ENCODE measurements around the gene ZBP1.

- TF ChIP-seq TCF7 (IDR thresholded peaks at IDR 0.05; ENCODE audit: borderline replicate concordance) (no peak), CEBPB (IDR thresholded peaks at IDR 0.05; ENCODE audit: borderline replicate concordance in 1 of 2, low read depth in 2 of 2, low read length in 2 of 2) (no peak), NR2C2 (IDR thresholded peaks at IDR 0.05; ENCODE audit: borderline replicate concordance, control insufficient read depth, insufficient read length, low read depth) (no peak), EP300 (IDR thresholded peaks at IDR 0.05; ENCODE audit: borderline replicate concordance in 1 of 2, control insufficient read depth in 1 of 2, low read depth in 2 of 2, low read length in 2 of 2) (no peak), EZH2 (IDR thresholded peaks at IDR 0.05; ENCODE audit: borderline replicate concordance, control insufficient read depth, low read depth, low read length) (no peak), RBBP5 (conservative IDR thresholded peaks at IDR 0.05) (no peak), BACH1 (IDR thresholded peaks at IDR 0.05; ENCODE audit: borderline replicate concordance) (no peak)
- TF ChIP-seq, protein P1, sequence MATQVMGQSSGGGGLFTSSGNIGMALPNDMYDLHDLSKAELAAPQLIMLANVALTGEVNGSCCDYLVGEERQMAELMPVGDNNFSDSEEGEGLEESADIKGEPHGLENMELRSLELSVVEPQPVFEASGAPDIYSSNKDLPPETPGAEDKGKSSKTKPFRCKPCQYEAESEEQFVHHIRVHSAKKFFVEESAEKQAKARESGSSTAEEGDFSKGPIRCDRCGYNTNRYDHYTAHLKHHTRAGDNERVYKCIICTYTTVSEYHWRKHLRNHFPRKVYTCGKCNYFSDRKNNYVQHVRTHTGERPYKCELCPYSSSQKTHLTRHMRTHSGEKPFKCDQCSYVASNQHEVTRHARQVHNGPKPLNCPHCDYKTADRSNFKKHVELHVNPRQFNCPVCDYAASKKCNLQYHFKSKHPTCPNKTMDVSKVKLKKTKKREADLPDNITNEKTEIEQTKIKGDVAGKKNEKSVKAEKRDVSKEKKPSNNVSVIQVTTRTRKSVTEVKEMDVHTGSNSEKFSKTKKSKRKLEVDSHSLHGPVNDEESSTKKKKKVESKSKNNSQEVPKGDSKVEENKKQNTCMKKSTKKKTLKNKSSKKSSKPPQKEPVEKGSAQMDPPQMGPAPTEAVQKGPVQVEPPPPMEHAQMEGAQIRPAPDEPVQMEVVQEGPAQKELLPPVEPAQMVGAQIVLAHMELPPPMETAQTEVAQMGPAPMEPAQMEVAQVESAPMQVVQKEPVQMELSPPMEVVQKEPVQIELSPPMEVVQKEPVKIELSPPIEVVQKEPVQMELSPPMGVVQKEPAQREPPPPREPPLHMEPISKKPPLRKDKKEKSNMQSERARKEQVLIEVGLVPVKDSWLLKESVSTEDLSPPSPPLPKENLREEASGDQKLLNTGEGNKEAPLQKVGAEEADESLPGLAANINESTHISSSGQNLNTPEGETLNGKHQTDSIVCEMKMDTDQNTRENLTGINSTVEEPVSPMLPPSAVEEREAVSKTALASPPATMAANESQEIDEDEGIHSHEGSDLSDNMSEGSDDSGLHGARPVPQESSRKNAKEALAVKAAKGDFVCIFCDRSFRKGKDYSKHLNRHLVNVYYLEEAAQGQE (IDR thresholded peaks at IDR 0.05; ENCODE audit: low read depth, low read length) = no peak
- TF ChIP-seq, protein P2, sequence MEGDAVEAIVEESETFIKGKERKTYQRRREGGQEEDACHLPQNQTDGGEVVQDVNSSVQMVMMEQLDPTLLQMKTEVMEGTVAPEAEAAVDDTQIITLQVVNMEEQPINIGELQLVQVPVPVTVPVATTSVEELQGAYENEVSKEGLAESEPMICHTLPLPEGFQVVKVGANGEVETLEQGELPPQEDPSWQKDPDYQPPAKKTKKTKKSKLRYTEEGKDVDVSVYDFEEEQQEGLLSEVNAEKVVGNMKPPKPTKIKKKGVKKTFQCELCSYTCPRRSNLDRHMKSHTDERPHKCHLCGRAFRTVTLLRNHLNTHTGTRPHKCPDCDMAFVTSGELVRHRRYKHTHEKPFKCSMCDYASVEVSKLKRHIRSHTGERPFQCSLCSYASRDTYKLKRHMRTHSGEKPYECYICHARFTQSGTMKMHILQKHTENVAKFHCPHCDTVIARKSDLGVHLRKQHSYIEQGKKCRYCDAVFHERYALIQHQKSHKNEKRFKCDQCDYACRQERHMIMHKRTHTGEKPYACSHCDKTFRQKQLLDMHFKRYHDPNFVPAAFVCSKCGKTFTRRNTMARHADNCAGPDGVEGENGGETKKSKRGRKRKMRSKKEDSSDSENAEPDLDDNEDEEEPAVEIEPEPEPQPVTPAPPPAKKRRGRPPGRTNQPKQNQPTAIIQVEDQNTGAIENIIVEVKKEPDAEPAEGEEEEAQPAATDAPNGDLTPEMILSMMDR (IDR thresholded peaks at IDR 0.05 in 2 of 3, conservative IDR thresholded peaks at IDR 0.05 in 1 of 3; ENCODE audit: control insufficient read depth in 2 of 3, extremely low read depth in 1 of 3, insufficient read depth in 1 of 3, low read depth in 3 of 3, low read length in 3 of 3) = no peak
These were observed 33.3 kb upstream of the ZBP1 start for GRCh38 chr20:57653546-57653900.
